GM06990 (cell line): ENCODE measurements around the gene PCGF1.

Experiments
- DNase-seq: peaks from one replicate; pipeline ENCODE4 v3.0.0-alpha.2; 2011; ENCODE audit not compliant: insufficient read length; ENCODE audit errors: extremely low read depth
- H3K27me3 ChIP-seq: replicated peaks from 2 replicates; pipeline ENCODE4 v1.6.0; 2011; ENCODE audit warnings: low read length; ENCODE audit not compliant: control insufficient read depth, insufficient read depth
- H3K36me3 ChIP-seq: 2 replicates; pipeline ENCODE4 v1.5.1; 2011; ENCODE audit warnings: low read length; ENCODE audit not compliant: control insufficient read depth, insufficient read depth
- H3K4me3 ChIP-seq: replicated peaks from 2 replicates; pipeline ENCODE4 v1.5.1; 2011; ENCODE audit warnings: low read depth, mild to moderate bottlenecking, control low read depth, low read length
- TF ChIP-seq, protein P1 (sequence below): IDR thresholded peaks from 2 replicates; pipeline ENCODE4 v1.5.1; 2011; ENCODE audit warnings: low read length, control low read depth, mild to moderate bottlenecking, inconsistent platforms; ENCODE audit not compliant: insufficient read depth, poor library complexity, severe bottlenecking

Gene PCGF1

GRCh38 chr2:74534411-74534810 is 26.9 kb upstream of the PCGF1 start:
- no peak for DNase-seq
- TF ChIP-seq, protein P1, sequence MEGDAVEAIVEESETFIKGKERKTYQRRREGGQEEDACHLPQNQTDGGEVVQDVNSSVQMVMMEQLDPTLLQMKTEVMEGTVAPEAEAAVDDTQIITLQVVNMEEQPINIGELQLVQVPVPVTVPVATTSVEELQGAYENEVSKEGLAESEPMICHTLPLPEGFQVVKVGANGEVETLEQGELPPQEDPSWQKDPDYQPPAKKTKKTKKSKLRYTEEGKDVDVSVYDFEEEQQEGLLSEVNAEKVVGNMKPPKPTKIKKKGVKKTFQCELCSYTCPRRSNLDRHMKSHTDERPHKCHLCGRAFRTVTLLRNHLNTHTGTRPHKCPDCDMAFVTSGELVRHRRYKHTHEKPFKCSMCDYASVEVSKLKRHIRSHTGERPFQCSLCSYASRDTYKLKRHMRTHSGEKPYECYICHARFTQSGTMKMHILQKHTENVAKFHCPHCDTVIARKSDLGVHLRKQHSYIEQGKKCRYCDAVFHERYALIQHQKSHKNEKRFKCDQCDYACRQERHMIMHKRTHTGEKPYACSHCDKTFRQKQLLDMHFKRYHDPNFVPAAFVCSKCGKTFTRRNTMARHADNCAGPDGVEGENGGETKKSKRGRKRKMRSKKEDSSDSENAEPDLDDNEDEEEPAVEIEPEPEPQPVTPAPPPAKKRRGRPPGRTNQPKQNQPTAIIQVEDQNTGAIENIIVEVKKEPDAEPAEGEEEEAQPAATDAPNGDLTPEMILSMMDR, result no peak
- no peaks in the 10 kb centered on the region for H3K27me3 ChIP-seq
- no peak overlapping the region for H3K4me3 ChIP-seq
- H3K36me3 ChIP-seq, result peaks cover 25% of the 10 kb centered on the region

GRCh38 chr2:74533464-74533863 is 26.0 kb upstream of the PCGF1 start:
- H3K4me3 ChIP-seq, result no peak overlapping the region
- peaks cover 25% of the 10 kb centered on the region for H3K36me3 ChIP-seq
- no peak for DNase-seq
- no peaks in the 10 kb centered on the region for H3K27me3 ChIP-seq
- TF ChIP-seq, protein P1, result no peak

DNA sequence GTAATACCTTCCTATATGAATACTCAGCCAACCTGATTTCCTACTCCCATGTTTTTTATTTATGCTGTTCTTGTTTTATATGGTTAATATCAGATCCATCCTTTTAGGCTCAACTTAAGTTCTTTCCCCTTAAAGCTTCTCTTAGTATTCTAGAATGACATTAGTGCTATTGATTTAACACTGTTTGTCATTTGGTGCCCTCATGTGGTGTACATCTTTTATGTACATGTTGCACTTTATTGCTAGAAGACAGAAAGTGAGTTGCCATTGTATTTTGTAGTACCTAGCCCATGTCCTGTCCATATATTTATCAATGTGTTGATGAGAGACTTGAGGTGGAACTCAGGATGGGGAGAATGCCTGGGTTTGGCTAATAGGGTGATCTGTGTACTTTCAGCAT is 24.7 kb upstream of the PCGF1 start:
- TF ChIP-seq, protein P1, result peak; percentile 27
- no peaks in the 10 kb centered on the region for H3K27me3 ChIP-seq
- H3K36me3 ChIP-seq, result peaks cover 30% of the 10 kb centered on the region
- DNase-seq, result no peak
- no peak overlapping the region for H3K4me3 ChIP-seq

DNA sequence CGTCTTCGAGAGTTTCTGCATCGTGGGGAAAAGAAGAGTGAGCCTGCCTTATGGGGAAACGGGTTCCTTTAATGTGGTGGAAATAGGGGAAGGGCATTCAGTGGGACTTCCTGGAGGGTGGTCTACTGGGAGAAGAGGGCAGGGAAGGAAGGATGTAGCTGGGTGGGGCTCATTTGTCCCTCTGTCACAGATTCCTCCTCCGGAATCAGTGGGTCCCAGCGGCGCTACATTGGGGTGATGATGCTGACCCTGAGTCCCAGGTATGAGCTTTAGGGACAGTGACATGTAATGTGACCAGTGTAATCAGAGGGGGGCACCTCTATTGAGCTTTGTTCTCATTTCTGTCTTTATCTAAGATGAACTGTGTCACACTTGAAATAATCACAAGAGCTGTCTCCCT is 24.2 kb upstream of the PCGF1 start:
- Histone ChIP-seq H3K4me3 (peak overlapping the region; percentile 97), H3K27me3 (no peaks in the 10 kb centered on the region), H3K36me3 (peaks cover 35% of the 10 kb centered on the region)
- no peak for DNase-seq
- TF ChIP-seq, protein P1, result no peak

DNA sequence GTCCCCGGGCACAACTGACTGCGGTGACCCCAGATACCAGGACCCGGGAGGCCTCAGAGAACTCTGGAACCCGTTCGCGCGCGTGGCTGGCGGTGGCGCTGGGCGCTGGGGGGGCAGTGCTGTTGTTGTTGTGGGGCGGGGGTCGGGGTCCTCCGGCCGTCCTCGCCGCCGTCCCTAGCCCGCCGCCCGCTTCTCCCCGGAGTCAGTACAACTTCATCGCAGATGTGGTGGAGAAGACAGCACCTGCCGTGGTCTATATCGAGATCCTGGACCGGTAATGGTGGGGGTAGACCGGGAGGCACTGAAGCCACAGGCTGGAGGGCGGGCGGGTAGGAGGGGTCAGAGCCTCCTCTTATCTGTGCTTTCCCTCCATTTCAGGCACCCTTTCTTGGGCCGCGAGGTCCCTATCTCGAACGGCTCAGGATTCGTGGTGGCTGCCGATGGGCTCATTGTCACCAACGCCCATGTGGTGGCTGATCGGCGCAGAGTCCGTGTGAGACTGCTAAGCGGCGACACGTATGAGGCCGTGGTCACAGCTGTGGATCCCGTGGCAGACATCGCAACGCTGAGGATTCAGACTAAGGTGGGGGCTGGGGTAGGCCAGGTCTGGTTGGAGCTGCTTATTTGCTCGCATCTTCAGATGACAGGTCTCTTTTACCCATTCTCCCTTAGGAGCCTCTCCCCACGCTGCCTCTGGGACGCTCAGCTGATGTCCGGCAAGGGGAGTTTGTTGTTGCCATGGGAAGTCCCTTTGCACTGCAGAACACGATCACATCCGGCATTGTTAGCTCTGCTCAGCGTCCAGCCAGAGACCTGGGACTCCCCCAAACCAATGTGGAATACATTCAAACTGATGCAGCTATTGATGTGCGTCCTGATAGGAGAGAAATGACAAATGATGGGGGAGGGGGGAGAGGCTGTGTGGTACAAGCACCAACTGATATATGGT is 23.0 kb upstream of the PCGF1 start:
- peak; percentile 77 for DNase-seq
- Histone ChIP-seq H3K36me3 (peaks cover 34% of the 10 kb centered on the region), H3K27me3 (no peaks in the 10 kb centered on the region)

More for the DNA sequence above, 23.0 kb upstream of the PCGF1 start:
- TF ChIP-seq, protein P1, result no peak
- H3K4me3 ChIP-seq, result peak overlapping the region; percentile 97
